Panc1 (cell line): ENCODE results near the gene PTDSS2.

Source experiments
- CTCF ChIP-seq: fragments of 450-650 bp; IDR thresholded peaks from 2 replicates; pipeline ENCODE4 v1.5.1; 2017; ENCODE audit warnings: mild to moderate bottlenecking
- SIN3A ChIP-seq: IDR thresholded peaks from 2 replicates; pipeline ENCODE4 v1.6.1; 2012; ENCODE audit warnings: low read depth, mild to moderate bottlenecking, low read length, moderate library complexity, borderline replicate concordance; ENCODE audit not compliant: insufficient read depth

GRCh38 chr11:498297-499181 is 48.5 kb downstream of the PTDSS2 start:
- TF ChIP-seq SIN3A: no peak
- TF ChIP-seq CTCF: no peak
